Ectodermal cell (in vitro differentiated cells): ENCODE data around the gene TXNDC5.

Experiments
- H3K27ac ChIP-seq: 2 replicates; pipeline ENCODE4 v1.7.0; 2013; ENCODE audit warnings: mild to moderate bottlenecking, low read depth, low read length; ENCODE audit not compliant: insufficient read depth, poor library complexity, severe bottlenecking
- H3K27me3 ChIP-seq: 2 replicates; pipeline ENCODE4 v1.7.0; 2013; ENCODE audit warnings: mild to moderate bottlenecking, low read length; ENCODE audit not compliant: insufficient read depth, control insufficient read depth, poor library complexity, severe bottlenecking
- H3K36me3 ChIP-seq: one replicate; pipeline ENCODE4 v1.7.0; 2013; ENCODE audit warnings: low read length; ENCODE audit not compliant: control insufficient read depth, insufficient read depth
- H3K4me1 ChIP-seq: one replicate; pipeline ENCODE4 v1.7.0; 2013; ENCODE audit warnings: low read length; ENCODE audit not compliant: control insufficient read depth, insufficient read depth
- H3K4me3 ChIP-seq: 2 replicates; pipeline ENCODE4 v1.7.0; 2013; ENCODE audit warnings: low read depth, low read length, control low read depth; ENCODE audit not compliant: insufficient read depth
- H3K9me3 ChIP-seq: 2 replicates; pipeline ENCODE4 v1.7.0; 2013; ENCODE audit warnings: mild to moderate bottlenecking, low read length, moderate library complexity; ENCODE audit not compliant: control insufficient read depth
- WGBS, 2 experiments: methylation state at CpG; one replicate each; pipeline ENCODE4 v1.1.7; 2013; ENCODE audit warnings: missing lambda C conversion rate in 2 of 2; 5-methylcytosine and 5-hydroxymethylcytosine counted together

TXNDC5 gene

DNA sequence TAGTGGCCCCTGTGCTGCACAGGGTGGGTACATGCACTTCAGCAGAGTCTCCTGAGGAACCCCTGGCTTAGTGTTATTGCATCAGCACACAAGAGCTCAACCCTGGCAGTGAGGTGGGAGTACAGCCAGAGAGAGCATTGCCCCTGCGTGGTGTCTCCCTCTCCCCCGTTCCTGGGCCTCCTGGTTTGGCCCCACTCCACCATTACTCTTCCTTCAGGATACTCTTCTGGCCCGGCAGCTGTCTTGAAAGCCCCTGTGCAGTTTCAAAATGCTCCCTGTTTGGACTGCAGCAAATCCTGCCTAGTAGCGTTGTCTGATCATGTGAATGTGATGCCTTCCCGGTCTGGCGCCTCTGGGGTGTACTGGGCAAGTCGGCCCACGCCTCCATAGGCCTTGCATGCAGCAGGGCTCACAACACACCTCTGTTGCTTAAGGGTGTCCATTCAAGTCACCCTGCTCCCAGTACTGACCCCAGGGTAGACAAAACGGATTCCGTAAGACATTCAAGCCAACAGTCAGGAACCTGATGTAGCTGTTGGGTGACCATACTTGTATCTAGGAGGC lies 32.1 kb downstream of the TXNDC5 start:
- Histone ChIP-seq H3K4me3 (no peak overlapping the region), H3K27ac (no peak overlapping the region), H3K4me1 (no peaks in the 10 kb centered on the region), H3K9me3 (no peaks in the 10 kb centered on the region), H3K27me3 (no peaks in the 10 kb centered on the region), H3K36me3 (peaks cover 22% of the 10 kb centered on the region)
- WGBS, 2 experiments, result 93 to 94% methylated on average over 10 of the region's 10 CpGs

DNA sequence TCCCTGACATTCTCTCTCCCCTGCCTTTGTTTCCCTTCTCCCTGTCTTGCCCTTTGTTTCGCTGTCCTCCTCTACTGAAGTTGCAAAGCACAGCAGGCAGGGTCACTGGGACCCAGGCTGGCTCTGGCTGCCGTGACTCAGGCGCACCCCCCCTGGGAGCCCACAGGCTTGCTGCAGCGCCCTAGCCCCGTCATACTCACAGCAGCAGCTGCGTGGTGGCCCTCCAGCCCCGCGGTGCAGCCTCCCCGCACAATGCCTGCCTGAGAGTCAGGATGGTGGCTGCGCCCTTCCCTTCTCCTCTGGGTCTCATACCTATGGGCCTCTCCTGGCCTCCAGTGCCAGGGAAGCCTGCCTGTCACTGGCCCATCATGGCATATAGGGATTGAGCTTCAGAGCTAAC lies 41.7 kb downstream of the TXNDC5 start:
- no peak overlapping the region for H3K27ac ChIP-seq
- no peaks in the 10 kb centered on the region for H3K36me3 ChIP-seq
- WGBS, 2 experiments, result 79 to 81% methylated on average over 10 of the region's 10 CpGs
- no peaks in the 10 kb centered on the region for H3K27me3 ChIP-seq
- H3K9me3 ChIP-seq, result no peaks in the 10 kb centered on the region
- H3K4me3 ChIP-seq, result no peak overlapping the region
- no peaks in the 10 kb centered on the region for H3K4me1 ChIP-seq

DNA sequence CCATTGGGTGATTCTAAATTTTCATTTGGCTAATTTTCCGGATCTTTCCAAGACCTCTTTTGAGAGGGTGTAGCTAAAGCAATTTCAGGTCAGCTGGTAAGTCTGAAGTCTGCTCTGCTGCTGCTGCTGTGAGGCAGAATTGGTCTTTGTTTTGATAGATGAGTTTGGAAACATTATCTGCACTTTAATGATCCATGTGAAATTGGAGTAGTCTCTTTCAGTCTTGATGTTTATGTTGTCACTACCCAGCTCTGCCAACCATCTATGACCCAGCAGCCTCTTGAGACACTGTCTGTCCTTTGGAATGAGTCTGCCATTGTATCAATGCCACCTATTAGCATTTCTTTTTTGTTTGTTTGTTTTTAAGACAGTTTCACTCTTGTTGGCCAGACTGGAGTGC lies 44.1 kb downstream of the TXNDC5 start:
- H3K27me3 ChIP-seq, result no peaks in the 10 kb centered on the region
- WGBS, 2 experiments, result 93 to 100% methylated on average over 1 of the region's 1 CpG
- no peak overlapping the region for H3K4me3 ChIP-seq
- no peaks in the 10 kb centered on the region for H3K4me1 ChIP-seq
- H3K36me3 ChIP-seq, result no peaks in the 10 kb centered on the region
- no peaks in the 10 kb centered on the region for H3K9me3 ChIP-seq
- no peak overlapping the region for H3K27ac ChIP-seq

DNA sequence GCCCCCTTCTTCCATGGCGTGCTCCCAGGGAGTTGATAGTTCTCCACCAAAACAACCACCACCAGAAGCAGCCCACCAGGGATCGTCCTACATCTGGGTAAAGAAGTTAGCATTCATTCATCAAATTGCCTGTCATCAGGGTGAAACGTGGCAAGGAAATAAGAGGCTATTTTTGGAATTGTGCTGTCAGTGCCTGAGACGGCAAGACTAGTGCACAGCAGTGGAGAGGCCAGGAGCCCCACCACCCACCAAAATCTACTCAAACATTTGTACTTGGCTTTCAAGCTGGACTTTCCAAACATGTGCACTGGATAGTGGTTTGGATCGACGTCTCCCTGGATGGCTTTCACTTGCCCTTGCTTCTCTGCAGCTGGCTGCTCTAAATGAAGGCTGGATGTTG lies 44.8 kb downstream of the TXNDC5 start:
- H3K27me3 ChIP-seq, result no peaks in the 10 kb centered on the region
- H3K9me3 ChIP-seq, result no peaks in the 10 kb centered on the region
- no peaks in the 10 kb centered on the region for H3K4me1 ChIP-seq
- WGBS, 2 experiments, result 90 to 91% methylated on average over 6 of the region's 6 CpGs
- H3K4me3 ChIP-seq, result no peak overlapping the region
- no peak overlapping the region for H3K27ac ChIP-seq
- H3K36me3 ChIP-seq, result no peaks in the 10 kb centered on the region

DNA sequence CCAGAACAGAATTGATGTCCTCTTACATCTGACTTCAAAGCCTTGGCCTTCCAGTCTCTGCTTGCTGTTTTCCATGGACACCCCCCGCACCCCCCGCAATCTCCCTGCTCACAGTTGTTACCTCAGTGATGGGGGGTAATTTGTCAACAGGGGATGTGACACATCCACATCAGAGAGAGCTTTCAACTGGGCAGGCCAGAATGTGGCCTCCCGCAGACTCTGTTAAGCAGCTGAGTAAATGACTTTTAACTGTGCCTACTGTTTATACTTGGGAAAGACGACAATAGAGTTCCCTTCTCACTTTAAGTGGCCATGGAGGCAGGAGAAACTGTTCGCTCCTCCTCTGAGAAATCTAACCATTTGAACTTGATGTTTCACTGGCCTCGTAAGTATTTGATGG lies 51.0 kb downstream of the TXNDC5 start:
- no peaks in the 10 kb centered on the region for H3K27me3 ChIP-seq
- no peak overlapping the region for H3K4me3 ChIP-seq
- H3K4me1 ChIP-seq, result no peaks in the 10 kb centered on the region
- H3K36me3 ChIP-seq, result no peaks in the 10 kb centered on the region
- WGBS, 2 experiments, result 64 to 67% methylated on average over 6 of the region's 6 CpGs
- no peak overlapping the region for H3K27ac ChIP-seq
- no peaks in the 10 kb centered on the region for H3K9me3 ChIP-seq

DNA sequence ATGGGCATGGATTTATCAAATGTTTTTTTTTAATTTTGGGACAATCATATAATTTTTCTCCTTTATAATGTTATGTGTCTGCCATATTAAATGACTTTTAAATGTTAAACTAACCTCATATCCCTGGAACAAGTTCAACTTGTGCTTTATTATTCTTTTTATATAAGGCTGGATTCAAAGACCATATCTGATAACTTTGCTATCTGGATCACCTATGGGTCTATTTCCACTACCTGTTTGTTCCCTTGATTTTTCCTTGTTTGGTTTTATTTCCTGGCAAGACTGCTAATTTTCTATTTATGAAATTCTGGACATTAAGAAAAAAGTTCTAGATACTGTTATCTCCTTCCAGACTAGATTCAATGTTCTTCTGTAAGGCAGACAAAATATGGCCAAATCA lies 58.8 kb downstream of the TXNDC5 start:
- no peak overlapping the region for H3K4me3 ChIP-seq
- H3K27me3 ChIP-seq, result no peaks in the 10 kb centered on the region
- H3K4me1 ChIP-seq, result no peaks in the 10 kb centered on the region
- no peaks in the 10 kb centered on the region for H3K36me3 ChIP-seq
- H3K9me3 ChIP-seq, result no peaks in the 10 kb centered on the region
- H3K27ac ChIP-seq, result no peak overlapping the region

DNA sequence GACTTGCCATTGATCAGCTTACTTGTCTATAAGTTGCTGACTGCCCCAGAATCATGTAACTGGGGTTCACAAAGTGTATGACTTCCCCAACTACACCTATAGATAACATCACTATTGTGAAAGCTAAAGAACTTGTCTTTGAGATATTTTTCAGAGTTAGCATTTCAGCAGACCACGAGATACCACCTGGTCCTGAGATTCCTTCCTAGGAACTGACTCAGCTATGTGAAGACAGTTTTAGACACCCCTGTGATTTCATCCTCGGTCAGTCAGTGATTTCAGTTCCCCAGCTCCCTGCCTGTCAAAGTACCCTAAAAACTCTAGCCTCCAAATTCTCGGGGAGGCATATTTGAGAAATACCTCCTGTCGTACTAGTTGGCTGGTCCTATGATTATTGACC lies 62.4 kb downstream of the TXNDC5 start:
- Histone ChIP-seq H3K36me3 (no peaks in the 10 kb centered on the region), H3K9me3 (no peaks in the 10 kb centered on the region), H3K27me3 (no peaks in the 10 kb centered on the region), H3K27ac (no peak overlapping the region), H3K4me1 (no peaks in the 10 kb centered on the region), H3K4me3 (no peak overlapping the region)
- WGBS, 2 experiments, result 87 to 95% methylated on average over 4 of the region's 4 CpGs

DNA sequence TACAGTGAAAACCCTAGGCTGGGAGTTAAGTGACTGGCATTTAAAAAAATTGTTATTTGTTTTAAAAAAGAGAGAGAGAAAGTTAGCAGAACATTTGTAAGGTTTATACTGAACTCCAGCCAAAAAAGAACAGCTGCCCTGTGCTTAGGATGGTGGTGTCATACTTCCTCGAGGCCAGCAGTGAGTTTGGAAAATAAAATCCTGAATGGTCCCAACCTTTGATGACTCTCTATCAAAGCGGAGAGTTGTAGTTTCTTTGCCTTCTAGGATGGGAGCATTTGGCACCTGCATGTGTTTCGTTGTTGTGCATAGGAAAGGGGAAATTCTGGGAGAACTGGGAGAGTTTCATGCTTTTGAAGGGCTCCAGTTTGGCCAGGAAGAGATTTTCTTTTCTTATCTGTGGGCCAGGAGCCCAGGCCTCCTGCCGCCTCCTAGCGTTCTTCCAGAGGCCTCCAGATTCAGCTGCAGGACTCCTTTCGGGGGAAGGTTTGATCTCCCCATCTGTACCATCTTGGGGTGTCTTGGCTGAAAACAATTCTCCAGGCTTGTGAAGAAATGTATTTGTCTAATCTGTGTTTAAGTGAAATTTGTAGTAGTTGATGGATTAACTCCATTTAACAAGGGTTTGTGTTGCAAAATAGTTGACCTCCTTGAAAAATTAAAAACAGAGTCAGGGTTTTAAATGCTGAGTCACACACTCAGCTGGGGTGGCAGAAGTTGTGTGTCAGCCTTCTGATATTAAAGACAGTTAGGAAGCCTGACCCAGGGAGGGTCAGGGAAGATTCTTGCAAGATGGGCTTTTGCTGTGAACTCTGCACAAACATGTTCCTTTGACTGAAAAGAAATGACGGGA lies 63.4 kb downstream of the TXNDC5 start:
- no peaks in the 10 kb centered on the region for H3K9me3 ChIP-seq
- no peak overlapping the region for H3K27ac ChIP-seq
- no peaks in the 10 kb centered on the region for H3K4me1 ChIP-seq
- no peaks in the 10 kb centered on the region for H3K27me3 ChIP-seq
- no peaks in the 10 kb centered on the region for H3K36me3 ChIP-seq
- 76 to 81% methylated on average over 7 of the region's 7 CpGs for WGBS, 2 experiments
- no peak overlapping the region for H3K4me3 ChIP-seq

DNA sequence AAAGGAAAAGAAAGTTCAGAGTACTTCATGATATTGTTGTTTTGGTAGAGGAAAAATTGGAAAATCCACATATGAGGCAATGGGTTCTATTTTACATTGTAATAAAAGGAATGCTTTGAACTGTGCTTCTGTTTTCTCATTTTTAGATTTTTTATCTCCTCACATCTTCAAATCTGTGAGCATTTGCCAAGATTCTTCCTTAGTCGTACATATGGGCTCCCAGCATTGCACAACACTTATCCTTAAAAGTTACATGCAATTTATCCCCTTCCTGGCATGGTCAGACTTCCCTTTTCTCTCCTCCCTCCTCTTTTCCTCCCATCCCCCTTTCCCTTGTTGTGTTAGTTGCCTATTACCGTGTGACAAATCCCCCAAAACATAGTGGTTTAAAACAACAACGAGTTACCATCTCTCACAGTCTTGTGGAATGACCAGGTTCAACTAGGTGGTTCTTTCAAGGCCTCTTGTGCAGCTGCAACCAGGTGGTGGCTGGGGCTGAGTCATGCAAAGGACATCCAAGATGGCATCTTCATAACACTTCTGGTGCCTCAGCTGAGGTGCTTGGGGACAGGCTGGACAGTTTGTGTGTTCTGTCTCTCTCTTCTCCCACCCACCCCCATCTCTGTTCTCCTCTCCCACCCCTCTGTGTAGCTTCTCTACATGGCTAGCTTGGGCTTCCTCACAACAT lies 68.7 kb downstream of the TXNDC5 start:
- H3K27ac ChIP-seq, result no peak overlapping the region
- H3K9me3 ChIP-seq, result no peaks in the 10 kb centered on the region
- WGBS, 2 experiments, result 87 to 91% methylated on average over 3 of the region's 3 CpGs
- no peak overlapping the region for H3K4me3 ChIP-seq
- no peaks in the 10 kb centered on the region for H3K4me1 ChIP-seq
- H3K36me3 ChIP-seq, result no peaks in the 10 kb centered on the region
- no peaks in the 10 kb centered on the region for H3K27me3 ChIP-seq

DNA sequence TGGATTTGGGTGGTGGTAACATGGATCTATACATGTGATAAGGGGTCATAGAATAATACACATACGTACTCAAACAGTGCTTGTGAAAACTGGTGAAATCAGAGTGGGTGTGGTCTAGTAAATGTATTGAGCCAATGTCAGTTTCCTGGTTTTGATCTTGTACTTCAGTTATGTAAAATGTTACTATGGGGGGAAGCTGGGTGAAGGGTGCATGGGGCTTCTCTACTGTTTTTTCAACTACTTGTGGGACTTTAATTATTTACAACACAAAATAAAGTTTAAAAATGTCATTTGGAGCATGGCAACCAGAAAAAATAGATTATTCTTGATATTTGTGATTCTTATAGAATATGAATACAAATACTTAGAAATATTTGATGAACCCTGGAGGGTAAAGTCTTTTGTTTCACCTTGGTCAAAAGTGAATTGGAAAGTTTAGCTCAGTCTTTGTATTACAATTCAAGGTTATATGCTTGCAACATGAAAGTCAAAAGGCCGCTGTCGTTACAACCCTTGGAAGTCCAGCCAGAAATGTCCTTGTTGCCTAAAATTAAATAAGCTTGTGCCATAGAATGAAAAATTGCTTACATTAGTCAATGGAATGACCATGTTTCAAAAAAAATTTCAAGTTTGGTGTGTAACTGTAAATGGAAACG lies 74.1 kb downstream of the TXNDC5 start:
- Histone ChIP-seq H3K4me3 (no peak overlapping the region), H3K27me3 (no peaks in the 10 kb centered on the region), H3K27ac (no peak overlapping the region), H3K4me1 (no peaks in the 10 kb centered on the region), H3K36me3 (no peaks in the 10 kb centered on the region), H3K9me3 (no peaks in the 10 kb centered on the region)
- 93 to 94% methylated on average over 4 of the region's 4 CpGs for WGBS, 2 experiments
